ENCODE measurements around the gene CGGBP1. TPM values are rescaled to one million over a fixed set of nuclear protein-coding genes. Genes with fewer than 3 reads are reported as not detected.

Gene CGGBP1
- total RNA-seq, 2 donors from 2014 or later: 40.8 to 40.9 TPM

DNA sequence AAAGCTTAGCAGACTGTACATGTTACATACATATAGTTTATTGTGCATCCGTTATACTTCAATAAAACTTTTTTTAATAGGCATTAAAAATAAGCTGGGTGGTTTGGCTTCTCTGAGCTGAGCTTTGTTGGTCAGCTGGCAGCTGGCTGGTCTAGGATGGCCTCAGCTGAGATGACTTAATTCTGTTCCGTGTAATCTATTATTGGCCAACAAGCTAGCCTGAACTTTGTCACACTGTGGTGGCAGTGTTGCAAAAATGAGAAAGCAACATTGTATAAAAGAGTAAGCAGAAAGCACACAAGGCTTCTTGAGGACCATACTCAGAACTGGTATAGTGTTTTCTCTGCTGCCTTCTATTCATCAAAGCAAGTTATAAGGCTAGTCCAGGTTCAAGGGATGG lies 45.2 kb downstream of the CGGBP1 start:
- Histone ChIP-seq H3K27me3 (no peaks in the 10 kb centered on the region), H3K4me3 (no peak overlapping the region), H3K27ac (no peak overlapping the region), H3K36me3 (no peaks in the 10 kb centered on the region), H3K9me3 (no peaks in the 10 kb centered on the region), H3K4me1 (no peaks in the 10 kb centered on the region)
- TF ChIP-seq, protein P1, sequence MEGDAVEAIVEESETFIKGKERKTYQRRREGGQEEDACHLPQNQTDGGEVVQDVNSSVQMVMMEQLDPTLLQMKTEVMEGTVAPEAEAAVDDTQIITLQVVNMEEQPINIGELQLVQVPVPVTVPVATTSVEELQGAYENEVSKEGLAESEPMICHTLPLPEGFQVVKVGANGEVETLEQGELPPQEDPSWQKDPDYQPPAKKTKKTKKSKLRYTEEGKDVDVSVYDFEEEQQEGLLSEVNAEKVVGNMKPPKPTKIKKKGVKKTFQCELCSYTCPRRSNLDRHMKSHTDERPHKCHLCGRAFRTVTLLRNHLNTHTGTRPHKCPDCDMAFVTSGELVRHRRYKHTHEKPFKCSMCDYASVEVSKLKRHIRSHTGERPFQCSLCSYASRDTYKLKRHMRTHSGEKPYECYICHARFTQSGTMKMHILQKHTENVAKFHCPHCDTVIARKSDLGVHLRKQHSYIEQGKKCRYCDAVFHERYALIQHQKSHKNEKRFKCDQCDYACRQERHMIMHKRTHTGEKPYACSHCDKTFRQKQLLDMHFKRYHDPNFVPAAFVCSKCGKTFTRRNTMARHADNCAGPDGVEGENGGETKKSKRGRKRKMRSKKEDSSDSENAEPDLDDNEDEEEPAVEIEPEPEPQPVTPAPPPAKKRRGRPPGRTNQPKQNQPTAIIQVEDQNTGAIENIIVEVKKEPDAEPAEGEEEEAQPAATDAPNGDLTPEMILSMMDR (IDR thresholded peaks at IDR 0.05): no peak
- no peak for DNase-seq (ENCODE audit: low spot score)

DNA sequence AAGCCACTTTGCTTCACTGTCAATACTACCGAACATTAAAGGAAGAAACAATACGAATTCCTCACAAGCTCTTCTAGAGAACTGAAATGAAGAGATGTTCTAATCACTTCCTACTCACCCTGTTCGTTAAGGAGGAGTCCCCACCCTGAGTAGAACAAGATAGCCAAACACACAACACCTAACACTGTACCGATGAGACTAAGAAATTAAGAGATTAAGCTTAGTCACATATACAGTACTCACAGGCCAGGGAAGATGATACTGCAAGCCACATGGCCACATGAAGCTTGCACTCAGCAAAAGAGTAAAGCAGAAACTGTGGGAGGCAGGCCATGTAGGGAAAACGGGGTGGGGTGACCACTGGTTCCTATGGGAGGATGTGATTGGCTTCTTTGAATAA lies 48.0 kb downstream of the CGGBP1 start:
- TF ChIP-seq, protein P1 (IDR thresholded peaks at IDR 0.05): no peak
- no peak for DNase-seq (ENCODE audit: low spot score)
- no peaks in the 10 kb centered on the region for H3K36me3 ChIP-seq
- no peaks in the 10 kb centered on the region for H3K27me3 ChIP-seq
- no peaks in the 10 kb centered on the region for H3K9me3 ChIP-seq
- no peak overlapping the region for H3K27ac ChIP-seq
- no peak overlapping the region for H3K4me3 ChIP-seq
- no peaks in the 10 kb centered on the region for H3K4me1 ChIP-seq

DNA sequence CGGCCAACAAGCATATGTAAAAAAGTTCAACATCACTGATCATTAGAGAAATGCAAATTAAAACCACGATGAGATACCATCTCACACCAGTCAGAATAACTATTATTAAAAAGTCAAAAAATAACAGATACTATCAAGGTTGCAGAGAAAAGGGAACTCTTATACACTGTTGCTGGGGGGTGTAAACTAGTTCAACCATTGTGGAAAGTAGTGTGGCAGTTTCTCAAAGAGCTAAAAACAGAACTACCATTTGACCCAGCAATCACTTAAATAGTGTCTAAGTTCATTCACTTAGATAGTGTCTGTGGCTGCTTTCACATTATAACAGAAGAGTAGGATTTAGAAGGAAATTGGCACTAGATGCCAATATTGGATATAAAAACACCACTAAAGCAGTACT lies 49.7 kb downstream of the CGGBP1 start:
- TF ChIP-seq, protein P1 (IDR thresholded peaks at IDR 0.05): no peak
- no peak for DNase-seq (ENCODE audit: low spot score)
- Histone ChIP-seq H3K27ac (no peak overlapping the region), H3K36me3 (no peaks in the 10 kb centered on the region), H3K4me1 (no peaks in the 10 kb centered on the region), H3K9me3 (no peaks in the 10 kb centered on the region), H3K4me3 (no peak overlapping the region), H3K27me3 (no peaks in the 10 kb centered on the region)

DNA sequence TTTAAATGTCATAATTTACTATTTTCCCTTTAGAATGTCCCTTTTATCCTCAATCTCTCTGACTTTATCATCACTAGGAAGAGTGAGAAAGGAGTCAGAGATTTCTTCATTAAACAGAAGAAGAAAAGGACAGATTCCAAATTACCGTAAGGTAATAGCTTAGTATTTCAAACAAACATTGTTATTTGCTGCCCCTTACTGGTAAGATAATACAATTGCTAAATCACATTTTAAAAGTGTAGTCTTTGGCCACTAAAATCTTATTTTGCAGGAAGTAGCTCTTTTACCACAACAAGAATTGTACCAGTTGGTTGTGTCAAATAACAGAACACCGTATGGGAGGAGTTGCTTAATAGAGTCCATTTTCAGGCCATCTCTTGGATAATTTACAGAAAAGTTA lies 53.7 kb downstream of the CGGBP1 start:
- Histone ChIP-seq H3K27me3 (no peaks in the 10 kb centered on the region), H3K4me1 (no peaks in the 10 kb centered on the region), H3K36me3 (no peaks in the 10 kb centered on the region), H3K9me3 (no peaks in the 10 kb centered on the region), H3K4me3 (no peak overlapping the region), H3K27ac (no peak overlapping the region)
- TF ChIP-seq, protein P1 (IDR thresholded peaks at IDR 0.05): peak in 1 of 2 donors; percentile 55
- DNase-seq (ENCODE audit: low spot score): no peak

DNA sequence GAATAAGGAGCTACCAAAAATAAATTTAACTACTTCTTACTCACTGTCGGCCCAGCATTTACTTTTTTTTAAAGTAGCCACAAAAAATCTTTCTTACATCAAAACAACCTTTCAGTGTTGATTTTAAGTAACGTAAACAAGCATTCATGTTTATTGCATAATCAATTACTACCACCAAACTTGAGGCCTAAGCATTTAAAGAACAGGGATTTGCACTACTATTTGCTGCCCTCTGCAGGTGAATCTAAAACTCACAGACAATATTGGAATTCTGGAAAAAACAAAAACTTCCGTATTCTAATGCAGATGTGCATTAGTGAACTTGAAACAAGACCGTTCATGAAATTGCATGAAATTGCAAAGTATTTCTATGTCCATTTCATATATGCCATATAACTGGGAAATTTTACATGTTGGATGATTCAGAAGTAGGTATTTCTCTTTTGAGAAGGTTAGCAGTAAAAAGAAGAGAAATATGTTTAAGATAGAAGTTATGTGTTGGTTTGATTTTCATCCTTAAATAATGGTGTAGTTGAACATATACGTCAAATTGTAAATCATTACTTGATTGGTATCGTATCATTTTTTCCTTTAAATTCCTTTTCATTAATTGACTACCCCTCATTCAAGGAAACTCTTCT lies 55.6 kb downstream of the CGGBP1 start:
- TF ChIP-seq, protein P1 (IDR thresholded peaks at IDR 0.05): peak; percentile 55 to 80
- no peaks in the 10 kb centered on the region for H3K4me1 ChIP-seq
- no peak overlapping the region for H3K4me3 ChIP-seq
- no peak for DNase-seq (ENCODE audit: low spot score)
- H3K27ac ChIP-seq: no peak overlapping the region
- H3K9me3 ChIP-seq: no peaks in the 10 kb centered on the region
- no peaks in the 10 kb centered on the region for H3K27me3 ChIP-seq
- H3K36me3 ChIP-seq: no peaks in the 10 kb centered on the region

DNA sequence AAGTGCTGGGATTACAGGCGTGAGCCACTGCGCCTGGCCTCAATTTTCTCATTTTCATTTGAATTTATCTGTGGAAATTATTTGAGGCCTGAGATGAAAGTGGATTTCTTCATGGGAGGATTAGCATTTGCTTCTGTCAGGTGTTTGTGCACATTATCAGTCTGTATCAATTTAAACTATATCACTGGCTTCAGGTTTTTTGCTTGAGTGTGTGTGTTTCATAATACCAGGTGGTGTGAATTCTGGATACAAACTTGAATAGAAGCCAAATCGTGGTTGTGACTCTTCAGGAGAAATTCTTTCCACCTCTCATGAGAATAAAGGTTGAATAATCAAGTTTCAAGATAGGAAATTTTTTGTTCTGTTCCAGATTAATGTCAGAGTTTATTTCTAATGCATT lies 56.4 kb downstream of the CGGBP1 start:
- Histone ChIP-seq H3K27ac (no peak overlapping the region), H3K4me1 (no peaks in the 10 kb centered on the region), H3K36me3 (no peaks in the 10 kb centered on the region), H3K4me3 (no peak overlapping the region), H3K27me3 (no peaks in the 10 kb centered on the region), H3K9me3 (no peaks in the 10 kb centered on the region)
- DNase-seq (ENCODE audit: low spot score): no peak
- TF ChIP-seq, protein P1 (IDR thresholded peaks at IDR 0.05): no peak
